HL-60 (cell line): ENCODE measurements around the gene TPBGL.

Experiments used
- DNase-seq, 2 experiments: peaks; one replicate each; pipeline ENCODE4 v3.0.0-alpha.2; 2010 to 2020; ENCODE audit warnings: low read depth in 1 of 2, low spot score in 1 of 2
- H3K27ac ChIP-seq: fragments of 250-450 bp; sonication (Bioruptor Pico); replicated peaks from 2 replicates; pipeline ENCODE4 v1.5.1; 2020; ENCODE audit warnings: mild to moderate bottlenecking, moderate library complexity
- H3K27me3 ChIP-seq: fragments of 250-450 bp; sonication (Bioruptor Pico); 2 replicates; pipeline ENCODE4 v1.5.1; 2021; ENCODE audit warnings: mild to moderate bottlenecking, moderate library complexity; ENCODE audit not compliant: insufficient read depth, poor library complexity, severe bottlenecking
- H3K4me3 ChIP-seq: replicated peaks from 2 replicates; pipeline ENCODE4 v1.5.1; 2011; ENCODE audit warnings: mild to moderate bottlenecking, control low read depth, low read length; ENCODE audit not compliant: insufficient read depth
- CTCF ChIP-seq: IDR thresholded peaks from one replicate; pipeline ENCODE4 v1.5.1; 2011; ENCODE audit warnings: low read length, control low read depth, inconsistent platforms; ENCODE audit not compliant: insufficient read depth
- GABPA ChIP-seq: IDR thresholded peaks from 2 replicates; pipeline ENCODE4 v1.6.1; 2012; ENCODE audit warnings: low read depth
- POLR2AphosphoS5 ChIP-seq: IDR thresholded peaks from 2 replicates; pipeline ENCODE4 v1.6.1; 2012; ENCODE audit warnings: low read depth
- REST ChIP-seq: IDR thresholded peaks from 2 replicates; pipeline ENCODE4 v1.6.1; 2012; ENCODE audit warnings: low read depth; ENCODE audit not compliant: insufficient replicate concordance
- SPI1 ChIP-seq: IDR thresholded peaks from 2 replicates; pipeline ENCODE4 v1.6.1; 2012; ENCODE audit warnings: low read depth, mild to moderate bottlenecking, borderline replicate concordance

The TPBGL gene

GRCh38 chr11:75277991-75278790 is 37.6 kb downstream of the TPBGL start:
- TF ChIP-seq GABPA (no peak), REST (no peak), POLR2AphosphoS5 (no peak), SPI1 (no peak), CTCF (no peak)
- no peak overlapping the region for H3K27ac ChIP-seq
- DNase-seq, result no peak

GRCh38 chr11:75279273-75279672 is 38.7 kb downstream of the TPBGL start:
- Histone ChIP-seq H3K27me3 (no peaks in the 10 kb centered on the region), H3K4me3 (no peak overlapping the region), H3K27ac (no peak overlapping the region)
- TF ChIP-seq CTCF (no peak), POLR2AphosphoS5 (no peak)
- DNase-seq, result no peak

More at GRCh38 chr11:75277991-75278790, 37.6 kb downstream of the TPBGL start:
- no peak overlapping the region for H3K4me3 ChIP-seq
- no peaks in the 10 kb centered on the region for H3K27me3 ChIP-seq

GRCh38 chr11:75280227-75280701 is 39.7 kb downstream of the TPBGL start:
- Histone ChIP-seq H3K4me3 (no peak overlapping the region), H3K27ac (no peak overlapping the region), H3K27me3 (no peaks in the 10 kb centered on the region)
- TF ChIP-seq REST (no peak), CTCF (peak; percentile 99)
- DNase-seq, result peak; percentile 46 to 67
